HFF-Myc (cell line): ENCODE results near the gene CNOT2.

Source experiments
- DNase-seq: peaks from one replicate; pipeline ENCODE4 v3.0.0-alpha.2; 2011; ENCODE audit warnings: low read depth; ENCODE audit errors: extremely low read depth
- H3K4me3 ChIP-seq: replicated peaks from 2 replicates; pipeline ENCODE4 v1.5.1; 2011; ENCODE audit warnings: low read depth, mild to moderate bottlenecking, control low read depth, low read length
- CTCF ChIP-seq: IDR thresholded peaks from 2 replicates; pipeline ENCODE4 v1.5.1; 2012; ENCODE audit warnings: mild to moderate bottlenecking, low read depth, low read length, control low read depth; ENCODE audit errors: missing control alignments

The CNOT2 gene

GRCh38 chr12:70217416-70217815, 25.8 kb upstream of the CNOT2 start:
- DNase-seq, result no peak
- no peak overlapping the region for H3K4me3 ChIP-seq
- TF ChIP-seq CTCF, result no peak

DNA sequence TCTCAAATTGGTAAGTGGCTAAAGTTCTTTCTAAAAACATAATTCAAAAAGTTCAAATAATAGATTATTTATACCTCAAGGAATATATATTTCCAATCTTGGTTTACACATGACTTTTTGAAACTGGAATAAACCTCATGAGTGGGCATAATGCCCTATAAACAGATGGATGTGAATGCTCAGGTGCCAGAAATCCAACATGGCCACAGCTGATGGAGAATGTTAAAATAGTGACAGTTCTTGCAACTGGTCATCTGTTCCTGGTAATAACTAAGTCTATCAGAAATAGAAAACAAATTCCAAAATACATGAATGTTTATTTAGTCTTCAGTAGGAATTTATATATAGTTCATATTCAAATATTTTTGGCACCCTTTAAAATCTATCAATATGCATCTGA, 21.6 kb upstream of the CNOT2 start:
- TF ChIP-seq CTCF, result no peak
- no peak for DNase-seq
- no peak overlapping the region for H3K4me3 ChIP-seq

DNA sequence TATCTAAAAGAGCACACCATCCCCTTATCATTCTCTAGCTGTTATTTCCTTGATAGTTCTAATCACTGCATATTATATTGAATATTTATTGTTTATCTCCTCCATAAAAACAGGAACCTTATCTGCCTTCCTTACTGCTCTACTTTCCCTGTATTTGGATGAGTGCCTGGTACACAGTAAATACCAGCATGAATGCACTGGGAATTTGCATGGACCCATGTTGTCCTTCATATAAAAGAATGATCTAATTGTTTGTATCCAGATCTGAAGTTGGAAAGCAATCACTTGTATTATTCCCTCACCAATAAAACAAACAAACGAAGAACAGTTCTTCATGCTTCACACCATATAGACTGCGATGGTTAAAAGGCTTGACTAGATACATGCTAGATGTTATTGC, 15.3 kb upstream of the CNOT2 start:
- no peak for DNase-seq
- no peak for TF ChIP-seq CTCF
- no peak overlapping the region for H3K4me3 ChIP-seq

DNA sequence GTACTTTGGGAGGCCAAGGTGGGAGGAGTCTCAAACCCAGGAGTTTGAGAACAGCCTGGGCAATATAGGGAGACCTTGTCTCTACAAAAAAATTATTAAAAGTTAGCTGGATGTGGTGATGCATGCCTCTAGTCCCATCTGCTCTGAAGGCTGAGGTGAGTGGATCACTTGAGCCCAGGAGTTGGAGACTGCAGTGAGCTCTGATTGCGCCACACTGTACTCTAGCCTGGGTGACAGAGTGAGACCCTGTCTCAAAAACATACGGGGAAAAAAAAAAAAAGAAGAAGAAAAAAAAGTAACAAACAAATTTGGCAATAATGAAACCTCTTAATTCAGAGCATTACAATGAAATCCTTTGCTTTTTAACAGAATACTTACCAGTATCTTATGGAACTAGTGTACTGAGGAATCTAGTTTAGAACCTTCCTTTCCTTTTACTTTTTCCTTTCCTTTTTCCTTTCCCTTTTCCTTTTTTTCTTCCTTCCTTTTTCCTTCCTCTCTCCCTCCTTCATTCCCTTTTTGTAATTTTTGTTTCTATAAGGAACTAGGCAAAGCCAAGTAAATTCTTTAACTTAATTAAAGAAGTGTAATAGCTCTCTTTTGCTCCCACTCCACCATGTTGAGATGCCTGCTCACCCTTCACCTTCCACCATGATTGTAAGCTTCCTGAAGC, 12.2 kb upstream of the CNOT2 start:
- no peak for TF ChIP-seq CTCF
- no peak overlapping the region for H3K4me3 ChIP-seq
- no peak for DNase-seq

DNA sequence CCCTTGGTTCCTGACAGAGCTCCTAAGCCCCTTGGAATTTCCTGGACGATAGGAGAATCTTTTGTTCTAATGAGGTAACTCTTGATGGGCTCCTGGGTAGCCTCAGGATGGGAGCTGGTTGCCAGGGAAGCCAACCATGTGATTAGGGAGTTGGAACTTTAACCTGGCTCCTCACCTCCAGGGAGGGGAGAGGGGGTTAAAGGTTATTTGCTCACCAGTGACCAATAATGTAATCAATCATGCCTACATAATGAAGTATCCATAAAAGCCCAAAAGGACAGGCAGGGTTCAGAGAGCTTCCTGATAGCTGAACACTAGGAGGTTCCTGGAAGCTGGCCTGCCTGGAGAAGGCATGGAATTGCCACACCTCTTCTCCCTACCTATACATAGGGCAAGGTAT, 6.2 kb upstream of the CNOT2 start:
- DNase-seq, result no peak
- TF ChIP-seq CTCF, result no peak

GRCh38 chr12:70240673-70241072, 2.6 kb upstream of the CNOT2 start:
- TF ChIP-seq CTCF, result no peak
- H3K4me3 ChIP-seq, result no peak overlapping the region
- DNase-seq, result no peak

More for the DNA sequence above, 6.2 kb upstream of the CNOT2 start:
- no peak overlapping the region for H3K4me3 ChIP-seq

- no peak for DNase-seq
- no peak for TF ChIP-seq CTCF
- peak overlapping the region; percentile 91; the same call in 1 of the 2 replicates for H3K4me3 ChIP-seq
These were observed 1.4 kb upstream of the CNOT2 start for GRCh38 chr12:70241845-70242244.
